Astrocyte (in vitro differentiated cells and primary cell): ENCODE measurements around the gene DSCAM.

Experiments used
- CTCF ChIP-seq: IDR thresholded peaks from 2 replicates; pipeline ENCODE4 v1.5.1; 2011; ENCODE audit warnings: low read depth, mild to moderate bottlenecking, inconsistent platforms, low read length, moderate library complexity; ENCODE audit not compliant: insufficient read depth
- EZH2 ChIP-seq: IDR thresholded peaks from 2 replicates; pipeline ENCODE4 v1.6.1; 2012; ENCODE audit warnings: mild to moderate bottlenecking, low read length, inconsistent platforms; ENCODE audit not compliant: insufficient read depth

GRCh38 chr21:40689840-40690360 is 157.1 kb downstream of the DSCAM start:
- no peak for TF ChIP-seq CTCF
- no peak for TF ChIP-seq EZH2
